Measurements from ENCODE around the gene TMEM8B. TPM values are rescaled to one million over a fixed set of nuclear protein-coding genes. Genes with fewer than 3 reads are reported as not detected.

Gene TMEM8B
- total and polyA plus RNA-seq, 9 of the 15 experiments (the other 6 are each of a cell fraction or from before 2014, with no cell fraction given), result 0.01 to 2.2 (median 1.1) TPM

- Histone ChIP-seq H2AFZ (ENCODE audit: low read depth, low read length) (no peak overlapping the region), H3K79me2 (ENCODE audit: control insufficient read depth, insufficient read depth, low read length) (no peaks in the 10 kb centered on the region), H3K4me2 (ENCODE audit: insufficient read depth, low read length) (no peak overlapping the region), H3K4me1 (replicated peaks in 1 of 2; ENCODE audit: control insufficient read depth in 2 of 2, insufficient read depth in 2 of 2, low read length in 2 of 2) (peaks cover 7 to 10% of the 10 kb centered on the region in 2 experiments; a peak in 4 of 5 replicates), H3K27ac (ENCODE audit: extremely low read depth, low read depth, low read length) (no peak overlapping the region), H3K9me1 (ENCODE audit: control insufficient read depth, insufficient read depth, low read length) (no peaks in the 10 kb centered on the region), H3K36me3 (ENCODE audit: control insufficient read depth, insufficient read depth, low read length) (no peaks in the 10 kb centered on the region), H3K9ac (ENCODE audit: insufficient read depth in 1 of 2, low read depth in 2 of 2, low read length in 2 of 2) (peak overlapping the region in 1 of 2 experiments; percentile 52; a peak in 1 of 4 replicates), H3K9me3 (replicated peaks; ENCODE audit: control insufficient read depth, insufficient read depth, low read depth, low read length) (no peaks in the 10 kb centered on the region), H4K20me1 (replicated peaks; ENCODE audit: control insufficient read depth, insufficient read depth, low read length) (no peaks in the 10 kb centered on the region), H3K4me3 (no peak overlapping the region), H3K27me3 (ENCODE audit: control insufficient read depth in 2 of 2, insufficient read depth in 2 of 2, low read length in 2 of 2) (peaks cover 0 to 8% of the 10 kb centered on the region in 2 experiments; a peak in 2 of 5 replicates)
- 55% methylated on average over 11 of the region's 14 CpGs for WGBS (ENCODE audit: insufficient coverage, low coverage, missing lambda C conversion rate)
- DNase-seq (ENCODE audit: extremely low read depth in 1 of 4, low spot score in 3 of 4) (peak in 2 of 4 experiments; percentile 13 to 28), ATAC-seq (peak; percentile 68), FAIRE-seq (no peak)
- POLR2A ChIA-PET, result no interaction called here
- in situ Hi-C loops (cut with MboI), result no loop called here
- BruUV-seq (replicated peaks), result no TSS peak
- intact Hi-C loops (cut with micrococcal nuclease), result no loop called here
- CTCF ChIA-PET (ENCODE audit: low intra/inter-chr PET ratio), result no interaction called here
- TF ChIP-seq MAFK (IDR thresholded peaks at IDR 0.05; ENCODE audit: low read length) (no peak), KDM1A (IDR thresholded peaks at IDR 0.05) (peak; percentile 70 to 79; a peak in 3 of 4 replicates), MBD2 (IDR thresholded peaks at IDR 0.05; ENCODE audit: borderline replicate concordance, low read depth) (no peak), JUNB (CRISPR knock-in tag; conservative IDR thresholded peaks at IDR 0.05) (no peak), BRD9 (IDR thresholded peaks at IDR 0.05; ENCODE audit: low read depth, partially characterized antibody) (no peak), NR2C2 (CRISPR knock-in tag; IDR thresholded peaks at IDR 0.05) (peak; percentile 77), NR2C2 (tag; IDR thresholded peaks at IDR 0.05) (peak; percentile 90), SMAD3 (CRISPR knock-in tag; conservative IDR thresholded peaks at IDR 0.05) (no peak), ZNF217 (CRISPR knock-in tag; IDR thresholded peaks at IDR 0.05) (no peak), MTA2 (IDR thresholded peaks at IDR 0.05; ENCODE audit: low read depth) (no peak), ZNF644 (tag; IDR thresholded peaks at IDR 0.05; ENCODE audit: low read depth) (no peak), GABPA (tag; conservative IDR thresholded peaks at IDR 0.05; ENCODE audit: low read depth) (peak; percentile 66), CTBP1 (IDR thresholded peaks at IDR 0.05; ENCODE audit: borderline replicate concordance) (no peak), RAD51 (IDR thresholded peaks at IDR 0.05; ENCODE audit: borderline replicate concordance, low read depth) (peak; percentile 69; the same call in 1 of the 2 replicates)
- TF ChIP-seq, protein P1, sequence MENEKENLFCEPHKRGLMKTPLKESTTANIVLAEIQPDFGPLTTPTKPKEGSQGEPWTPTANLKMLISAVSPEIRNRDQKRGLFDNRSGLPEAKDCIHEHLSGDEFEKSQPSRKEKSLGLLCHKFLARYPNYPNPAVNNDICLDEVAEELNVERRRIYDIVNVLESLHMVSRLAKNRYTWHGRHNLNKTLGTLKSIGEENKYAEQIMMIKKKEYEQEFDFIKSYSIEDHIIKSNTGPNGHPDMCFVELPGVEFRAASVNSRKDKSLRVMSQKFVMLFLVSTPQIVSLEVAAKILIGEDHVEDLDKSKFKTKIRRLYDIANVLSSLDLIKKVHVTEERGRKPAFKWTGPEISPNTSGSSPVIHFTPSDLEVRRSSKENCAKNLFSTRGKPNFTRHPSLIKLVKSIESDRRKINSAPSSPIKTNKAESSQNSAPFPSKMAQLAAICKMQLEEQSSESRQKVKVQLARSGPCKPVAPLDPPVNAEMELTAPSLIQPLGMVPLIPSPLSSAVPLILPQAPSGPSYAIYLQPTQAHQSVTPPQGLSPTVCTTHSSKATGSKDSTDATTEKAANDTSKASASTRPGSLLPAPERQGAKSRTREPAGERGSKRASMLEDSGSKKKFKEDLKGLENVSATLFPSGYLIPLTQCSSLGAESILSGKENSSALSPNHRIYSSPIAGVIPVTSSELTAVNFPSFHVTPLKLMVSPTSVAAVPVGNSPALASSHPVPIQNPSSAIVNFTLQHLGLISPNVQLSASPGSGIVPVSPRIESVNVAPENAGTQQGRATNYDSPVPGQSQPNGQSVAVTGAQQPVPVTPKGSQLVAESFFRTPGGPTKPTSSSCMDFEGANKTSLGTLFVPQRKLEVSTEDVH (IDR thresholded peaks at IDR 0.05; ENCODE audit: low read depth, partially characterized antibody), result no peak
- TF ChIP-seq, protein P2, sequence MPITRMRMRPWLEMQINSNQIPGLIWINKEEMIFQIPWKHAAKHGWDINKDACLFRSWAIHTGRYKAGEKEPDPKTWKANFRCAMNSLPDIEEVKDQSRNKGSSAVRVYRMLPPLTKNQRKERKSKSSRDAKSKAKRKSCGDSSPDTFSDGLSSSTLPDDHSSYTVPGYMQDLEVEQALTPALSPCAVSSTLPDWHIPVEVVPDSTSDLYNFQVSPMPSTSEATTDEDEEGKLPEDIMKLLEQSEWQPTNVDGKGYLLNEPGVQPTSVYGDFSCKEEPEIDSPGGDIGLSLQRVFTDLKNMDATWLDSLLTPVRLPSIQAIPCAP (CRISPR knock-in tag; IDR thresholded peaks at IDR 0.05; ENCODE audit: borderline replicate concordance), result no peak
- TF ChIP-seq, protein P3, sequence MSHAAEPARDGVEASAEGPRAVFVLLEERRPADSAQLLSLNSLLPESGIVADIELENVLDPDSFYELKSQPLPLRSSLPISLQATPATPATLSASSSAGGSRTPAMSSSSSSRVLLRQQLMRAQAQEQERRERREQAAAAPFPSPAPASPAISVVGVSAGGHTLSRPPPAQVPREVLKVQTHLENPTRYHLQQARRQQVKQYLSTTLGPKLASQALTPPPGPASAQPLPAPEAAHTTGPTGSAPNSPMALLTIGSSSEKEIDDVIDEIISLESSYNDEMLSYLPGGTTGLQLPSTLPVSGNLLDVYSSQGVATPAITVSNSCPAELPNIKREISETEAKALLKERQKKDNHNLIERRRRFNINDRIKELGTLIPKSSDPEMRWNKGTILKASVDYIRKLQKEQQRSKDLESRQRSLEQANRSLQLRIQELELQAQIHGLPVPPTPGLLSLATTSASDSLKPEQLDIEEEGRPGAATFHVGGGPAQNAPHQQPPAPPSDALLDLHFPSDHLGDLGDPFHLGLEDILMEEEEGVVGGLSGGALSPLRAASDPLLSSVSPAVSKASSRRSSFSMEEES (CRISPR knock-in tag; IDR thresholded peaks at IDR 0.05), result peak; percentile 68
Observed at GRCh38 chr9:35834260-35835215, 5.5 kb downstream of the TMEM8B start.
